Hepatic stellate cell (primary cell): Measurements from ENCODE around the gene TMEM109.

ENCODE experiments used
- DNase-seq: peaks from one replicate; pipeline ENCODE4 v3.0.0; 2011; ENCODE audit warnings: low spot score

The TMEM109 gene

GRCh38 chr11:60926500-60926899 is 12.5 kb downstream of the TMEM109 start:
- no peak for DNase-seq

DNA sequence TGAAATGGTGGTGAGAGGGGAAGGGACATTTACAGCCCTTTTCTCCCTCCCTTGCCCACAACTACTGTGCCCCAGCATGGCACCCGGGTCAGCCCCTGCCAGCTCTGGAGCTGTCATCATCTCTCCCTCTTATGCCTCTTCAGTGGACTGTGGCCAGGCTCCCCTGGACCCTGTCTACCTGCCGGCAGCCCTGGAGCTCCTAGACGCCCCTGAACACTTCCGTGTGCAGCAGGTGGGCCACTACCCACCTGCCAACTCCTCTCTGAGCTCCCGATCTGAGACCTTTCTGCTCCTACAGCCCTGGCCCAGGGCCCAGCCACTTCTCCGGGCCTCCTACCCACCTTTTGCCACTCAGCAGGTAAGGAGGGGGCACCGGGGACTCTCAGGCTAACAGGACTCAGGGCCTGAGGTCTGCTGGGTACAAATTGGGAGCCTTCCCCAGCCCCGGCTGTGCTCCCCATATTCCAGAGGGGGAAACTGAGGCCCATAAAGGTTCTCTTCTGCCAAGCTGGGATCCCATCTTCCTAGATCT is 13.2 kb downstream of the TMEM109 start:
- no peak for DNase-seq

- DNase-seq, result no peak
Observed at GRCh38 chr11:60927600-60927999, 13.6 kb downstream of the TMEM109 start.

GRCh38 chr11:60928563-60929001 is 14.6 kb downstream of the TMEM109 start:
- no peak for DNase-seq

- DNase-seq, result no peak
Observed at GRCh38 chr11:60929764-60930163, 15.8 kb downstream of the TMEM109 start.

GRCh38 chr11:60930394-60930793 is 16.4 kb downstream of the TMEM109 start:
- no peak for DNase-seq

DNA sequence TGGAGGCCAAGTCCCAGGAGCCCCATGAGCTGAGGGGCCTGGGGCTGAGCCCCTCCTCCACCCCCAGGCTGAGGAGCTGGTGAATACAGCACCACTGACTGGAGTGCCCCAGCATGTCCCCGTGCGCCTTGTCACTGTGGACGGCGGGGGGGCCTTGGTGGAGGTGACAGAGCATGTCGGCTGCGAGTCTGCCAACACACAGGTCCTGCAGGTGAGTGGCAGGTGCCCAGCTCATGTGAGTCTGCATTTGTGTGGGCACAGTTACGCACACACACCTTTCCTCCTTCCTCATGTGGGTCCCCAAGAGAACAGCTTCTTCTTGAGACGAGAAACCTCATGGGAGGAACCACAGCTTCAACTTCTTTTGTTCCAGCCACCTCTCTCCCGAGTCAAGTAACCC is 18.0 kb downstream of the TMEM109 start:
- DNase-seq, result no peak

DNA sequence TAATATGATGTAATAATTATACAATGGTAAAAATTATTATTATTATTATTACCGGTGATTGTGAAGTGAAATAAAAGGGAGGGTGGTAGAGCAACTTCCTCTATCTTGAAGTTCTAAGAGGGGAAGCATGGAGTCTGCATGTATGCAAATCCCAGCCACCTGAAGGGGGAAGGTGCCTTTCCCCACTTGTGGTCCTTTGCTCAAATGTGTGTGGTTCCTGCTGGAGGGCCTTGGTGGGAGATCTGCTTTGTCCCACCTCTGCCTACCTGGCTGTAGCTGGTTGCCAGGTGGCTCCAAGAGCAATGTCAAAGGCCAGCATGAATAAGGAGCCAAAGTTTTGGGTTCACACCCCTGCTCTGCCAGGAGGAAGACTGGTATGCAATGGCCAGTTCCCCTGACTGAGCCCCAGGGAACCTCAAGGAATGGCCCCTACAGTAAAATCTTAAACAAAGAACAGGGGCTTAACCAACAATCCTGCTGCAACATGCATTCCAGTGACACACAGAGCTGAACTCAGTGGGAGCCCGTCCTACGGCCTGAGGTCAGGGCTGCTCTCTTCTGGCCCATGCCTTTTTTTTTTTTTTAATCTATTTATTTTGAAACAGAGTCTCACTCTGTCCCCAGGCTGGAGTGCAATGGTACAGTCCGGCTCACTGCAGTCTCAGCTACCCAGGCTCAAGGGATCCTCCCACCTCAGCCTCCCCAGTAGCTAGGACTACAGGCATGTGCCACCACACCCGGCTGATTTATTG is 18.8 kb downstream of the TMEM109 start:
- no peak for DNase-seq

DNA sequence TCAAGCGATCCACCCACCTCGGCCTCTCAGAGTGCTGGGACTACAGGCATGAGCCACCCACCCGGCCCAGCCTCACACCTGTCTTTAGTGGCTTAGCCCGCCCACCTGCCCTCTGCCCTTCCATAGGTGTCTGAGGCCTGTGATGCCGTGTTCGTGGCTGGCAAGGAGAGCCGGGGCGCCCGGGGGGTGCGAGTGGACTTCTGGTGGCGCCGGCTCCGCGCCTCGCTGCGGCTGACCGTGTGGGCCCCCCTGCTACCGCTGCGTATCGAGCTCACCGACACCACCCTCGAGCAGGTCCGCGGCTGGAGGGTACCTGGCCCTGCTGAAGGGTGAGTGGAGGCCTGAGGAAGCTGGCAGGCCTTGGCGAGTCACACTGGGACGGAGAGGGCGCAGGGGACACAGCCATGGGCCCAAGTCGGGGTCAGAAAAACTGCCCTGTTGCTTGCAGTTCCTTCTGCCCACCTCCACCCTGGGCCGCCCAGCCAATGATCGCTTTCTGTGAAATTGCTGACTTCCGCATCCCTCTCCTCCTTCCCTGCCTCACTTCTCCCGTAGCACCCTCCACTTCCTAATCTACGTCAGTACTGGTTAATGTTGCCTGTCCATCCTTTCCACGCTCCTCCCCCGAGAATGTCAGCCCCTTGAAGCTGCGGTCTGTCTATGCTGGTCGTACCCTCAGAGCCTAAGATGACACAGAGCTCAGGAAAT is 19.6 kb downstream of the TMEM109 start:
- DNase-seq, result no peak

DNA sequence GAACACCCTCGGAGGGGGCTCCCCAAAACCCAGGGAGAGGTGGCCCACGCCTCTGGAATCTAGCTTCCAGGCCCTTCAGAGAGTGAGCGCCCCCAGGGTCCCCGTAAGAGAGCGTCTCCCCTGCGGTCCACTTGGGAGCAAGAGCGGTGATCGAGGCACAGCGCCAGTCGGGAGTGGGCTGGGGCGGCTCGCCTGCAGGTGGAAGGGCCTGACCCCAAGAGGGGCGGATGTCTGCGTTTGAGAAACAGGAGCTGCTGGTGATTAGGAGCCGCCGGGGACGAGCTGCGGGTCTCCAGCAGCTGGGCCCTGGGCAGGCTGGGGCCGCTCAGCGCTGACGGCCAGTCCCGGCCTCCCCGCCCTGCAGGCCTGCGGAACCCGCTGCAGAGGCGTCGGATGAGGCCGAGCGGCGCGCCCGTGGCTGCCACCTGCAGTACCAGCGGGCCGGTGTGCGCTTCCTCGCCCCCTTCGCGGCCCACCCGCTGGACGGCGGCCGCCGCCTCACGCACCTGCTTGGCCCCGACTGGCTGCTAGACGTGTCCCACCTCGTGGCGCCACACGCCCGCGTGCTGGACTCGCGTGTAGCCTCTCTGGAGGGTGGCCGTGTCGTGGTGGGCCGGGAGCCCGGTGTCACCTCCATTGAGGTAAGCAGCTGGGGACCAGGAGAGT is 20.3 kb downstream of the TMEM109 start:
- no peak for DNase-seq

- DNase-seq, result no peak
Observed at GRCh38 chr11:60934790-60935605, 21.0 kb downstream of the TMEM109 start.

DNA sequence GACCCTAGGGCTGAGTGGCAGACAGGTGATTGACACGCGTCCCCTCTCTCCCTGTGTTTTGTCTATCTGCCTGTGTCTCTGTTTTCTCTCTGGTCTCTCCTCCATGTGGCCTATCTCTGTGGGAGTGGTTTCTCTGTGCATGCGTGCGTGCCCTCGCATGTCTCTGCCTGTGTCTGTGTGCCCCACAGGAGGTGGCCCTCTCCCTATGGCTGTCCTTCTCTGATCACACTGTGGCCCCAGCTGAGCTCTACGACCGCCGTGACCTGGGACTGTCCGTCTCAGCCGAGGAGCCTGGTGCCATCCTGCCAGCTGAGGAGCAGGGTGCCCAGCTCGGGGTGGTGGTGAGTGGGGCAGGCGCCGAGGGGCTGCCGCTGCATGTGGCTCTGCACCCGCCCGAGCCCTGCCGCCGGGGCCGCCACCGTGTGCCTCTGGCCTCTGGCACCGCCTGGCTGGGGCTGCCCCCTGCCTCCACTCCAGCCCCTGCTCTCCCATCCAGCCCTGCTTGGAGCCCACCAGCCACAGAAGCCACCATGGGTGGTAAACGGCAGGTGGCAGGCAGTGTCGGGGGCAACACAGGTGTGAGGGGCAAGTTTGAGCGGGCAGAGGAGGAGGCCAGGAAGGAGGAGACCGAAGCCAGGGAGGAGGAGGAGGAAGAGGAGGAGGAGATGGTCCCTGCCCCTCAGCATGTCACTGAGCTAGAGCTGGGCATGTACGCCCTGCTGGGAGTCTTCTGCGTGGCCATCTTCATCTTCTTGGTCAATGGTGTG is 21.9 kb downstream of the TMEM109 start:
- no peak for DNase-seq

- DNase-seq, result no peak
Observed at GRCh38 chr11:60936467-60937143, 22.6 kb downstream of the TMEM109 start.

- no peak for DNase-seq
Observed at GRCh38 chr11:60937144-60937527, 23.2 kb downstream of the TMEM109 start.

- DNase-seq, result no peak
Observed at GRCh38 chr11:60937811-60938210, 23.9 kb downstream of the TMEM109 start.

- DNase-seq, result no peak
Observed at GRCh38 chr11:60938500-60938899, 24.5 kb downstream of the TMEM109 start.

GRCh38 chr11:60939301-60939700 is 25.3 kb downstream of the TMEM109 start:
- DNase-seq, result no peak

GRCh38 chr11:60939855-60940254 is 25.9 kb downstream of the TMEM109 start:
- DNase-seq, result no peak

DNA sequence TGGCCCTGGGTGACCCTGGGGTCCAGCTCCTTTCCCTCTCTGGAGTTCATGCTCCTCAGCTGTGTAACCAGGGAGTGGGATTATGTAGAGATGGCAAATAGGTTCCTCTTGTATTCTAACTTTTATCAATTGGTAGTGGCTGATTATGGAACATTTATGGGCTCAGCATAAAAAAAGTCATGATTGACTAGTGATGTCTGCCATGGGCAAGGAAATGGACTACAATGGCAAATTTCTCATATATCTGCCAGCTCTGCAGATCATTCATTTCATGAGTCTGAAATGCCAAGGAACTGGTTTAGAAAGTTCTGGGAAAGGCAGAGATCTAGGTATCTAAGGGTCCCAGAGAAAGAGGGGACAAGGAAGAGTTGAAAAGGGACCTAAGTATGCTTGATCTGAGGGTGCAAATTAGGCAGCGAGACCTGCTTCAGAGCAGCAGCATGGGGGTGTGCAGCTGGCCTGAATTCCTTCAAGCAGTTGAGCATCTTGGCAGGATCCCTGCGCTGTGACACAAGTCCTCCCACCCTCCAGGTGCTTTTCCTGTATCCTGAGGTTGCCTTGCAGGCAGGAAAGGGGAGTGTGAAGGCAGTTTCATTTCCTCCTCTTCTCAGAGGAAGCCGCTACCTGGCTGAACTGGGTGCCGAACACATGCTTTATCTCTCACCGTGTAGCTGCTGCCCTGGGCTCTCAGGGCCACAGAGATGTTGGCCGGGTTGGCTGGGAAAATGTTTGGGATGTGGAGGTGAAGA is 27.6 kb downstream of the TMEM109 start:
- DNase-seq, result no peak

DNA sequence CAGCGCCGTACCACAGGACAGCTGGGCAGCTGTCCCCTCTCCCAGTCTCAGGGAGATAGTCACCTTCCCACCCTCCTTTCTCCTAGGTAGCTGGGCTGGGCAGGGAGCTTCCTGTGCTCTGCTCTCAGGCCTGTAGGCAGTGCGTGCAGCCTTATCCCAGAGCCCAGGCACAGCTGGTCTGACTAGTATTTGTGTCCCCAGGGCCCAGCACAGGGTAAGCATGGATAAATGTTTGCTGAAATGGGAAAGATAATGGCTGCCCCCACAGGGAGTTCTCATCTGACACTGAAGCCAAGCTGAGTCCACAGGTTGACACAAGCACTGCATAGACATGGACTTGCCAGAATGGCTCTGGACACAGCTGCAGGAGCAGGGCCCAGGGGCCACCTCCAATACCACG is 28.3 kb downstream of the TMEM109 start:
- no peak for DNase-seq
